HEK293T (cell line): ENCODE data around the gene TNFAIP8.

ENCODE experiments used
- ARNT ChIP-seq: fragments of 450-650 bp; IDR thresholded peaks from 2 replicates; pipeline ENCODE4 v1.6.1; 2017; ENCODE audit warnings: mild to moderate bottlenecking
- BHLHE40 ChIP-seq: fragments of 450-650 bp; IDR thresholded peaks from 2 replicates; pipeline ENCODE4 v1.6.1; 2016; ENCODE audit warnings: mild to moderate bottlenecking, moderate library complexity, borderline replicate concordance
- CTBP1 ChIP-seq: fragments of 450-650 bp; IDR thresholded peaks from 2 replicates; pipeline ENCODE4 v1.6.1; 2016; ENCODE audit warnings: borderline replicate concordance
- ELF4 ChIP-seq: fragments of 450-650 bp; IDR thresholded peaks from 2 replicates; pipeline ENCODE4 v1.6.1; 2017; ENCODE audit warnings: antibody characterized with exemption
- FOXA1 ChIP-seq: fragments of 450-650 bp; IDR thresholded peaks from 2 replicates; pipeline ENCODE4 v1.6.1; 2016; ENCODE audit warnings: mild to moderate bottlenecking
- FOXM1 ChIP-seq: fragments of 450-650 bp; IDR thresholded peaks from 2 replicates; pipeline ENCODE4 v1.6.1; 2017; ENCODE audit warnings: mild to moderate bottlenecking, borderline replicate concordance
- HDGF ChIP-seq: fragments of 450-650 bp; IDR thresholded peaks from 2 replicates; pipeline ENCODE4 v1.6.1; 2017; ENCODE audit warnings: antibody characterized with exemption, borderline replicate concordance
- L3MBTL2 ChIP-seq: fragments of 450-650 bp; conservative IDR thresholded peaks from 2 replicates; pipeline ENCODE4 v1.6.1; 2016; ENCODE audit warnings: mild to moderate bottlenecking
- NFRKB ChIP-seq: fragments of 450-650 bp; IDR thresholded peaks from 2 replicates; pipeline ENCODE4 v1.6.1; 2016; ENCODE audit warnings: mild to moderate bottlenecking, moderate library complexity
- PKNOX1 ChIP-seq: fragments of 450-650 bp; IDR thresholded peaks from 2 replicates; pipeline ENCODE4 v1.6.1; 2016
- SP1 ChIP-seq: fragments of 450-650 bp; IDR thresholded peaks from 2 replicates; pipeline ENCODE4 v1.6.1; 2017
- SUZ12 ChIP-seq: fragments of 450-650 bp; IDR thresholded peaks from 2 replicates; pipeline ENCODE4 v1.6.1; 2016; ENCODE audit warnings: mild to moderate bottlenecking
- TARDBP ChIP-seq: fragments of 450-650 bp; IDR thresholded peaks from 2 replicates; pipeline ENCODE4 v1.6.1; 2016

- TF ChIP-seq L3MBTL2 (no peak), ELF4 (no peak), NFRKB (no peak), SP1 (no peak), BHLHE40 (no peak), SUZ12 (no peak), TARDBP (no peak), FOXM1 (no peak), HDGF (no peak), ARNT (no peak), FOXA1 (no peak), CTBP1 (no peak), PKNOX1 (no peak)
Observed at GRCh38 chr5:119344231-119344630, 11.6 kb upstream of the TNFAIP8 start.
